C4-2B (cell line): Measurements from ENCODE around the gene PRR5.

ENCODE experiments used
- CTCF ChIP-seq: fragments of 450-650 bp; conservative IDR thresholded peaks from 2 replicates; pipeline ENCODE4 v1.5.1; 2017; ENCODE audit warnings: mild to moderate bottlenecking
- ZFX ChIP-seq: fragments of 450-650 bp; IDR thresholded peaks from 2 replicates; pipeline ENCODE4 v1.6.1; 2017

DNA sequence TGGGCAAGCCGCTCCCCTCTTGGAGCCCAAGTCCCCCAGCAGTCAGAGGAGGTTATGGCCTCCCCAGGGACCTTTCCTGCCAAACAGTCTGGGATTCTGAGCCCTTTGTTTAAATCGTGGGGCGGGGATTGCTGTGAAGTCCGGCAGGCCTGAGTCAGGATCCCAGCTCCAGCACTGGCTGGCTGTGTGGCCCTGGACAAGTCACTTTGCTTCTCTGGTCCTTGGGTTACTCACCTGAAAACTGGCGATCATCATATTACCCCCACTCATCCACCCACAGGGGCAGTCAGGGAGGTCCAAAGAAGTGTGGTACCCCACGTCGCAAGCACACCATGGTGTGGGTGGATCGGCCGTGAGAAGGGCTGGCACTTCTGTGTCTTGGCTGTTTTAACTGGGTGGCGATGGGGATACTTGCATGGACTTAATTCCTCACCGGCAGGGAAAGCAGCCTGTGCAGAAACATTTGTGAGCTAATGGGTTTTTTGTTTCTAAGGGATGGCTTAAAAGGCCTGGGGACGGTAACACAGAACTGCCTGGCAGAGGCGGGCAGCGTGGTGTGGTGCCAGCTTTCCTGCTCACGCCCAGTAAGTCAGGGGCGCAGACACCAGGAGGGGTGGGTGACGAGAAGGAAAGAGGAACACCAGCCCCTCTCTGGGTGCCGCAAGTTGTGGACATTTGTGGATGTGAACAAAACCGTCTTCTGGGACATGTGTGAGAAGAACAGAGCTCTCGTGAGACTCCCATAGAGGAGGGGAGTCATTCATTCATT is 31.6 kb upstream of the PRR5 start:
- no peak for TF ChIP-seq CTCF
- TF ChIP-seq ZFX = no peak
